PC-3 (cell line): ENCODE measurements around the gene ZNF773. TPM values are rescaled to one million over a fixed set of nuclear protein-coding genes. Genes with fewer than 3 reads are reported as not detected.

ENCODE experiments used
- ATAC-seq: fragments of 200-7000 bp; cut with Tn5 transposase; 2 replicates; pipeline ENCODE4 v1.9.1; 2020; ENCODE audit warnings: mild to moderate bottlenecking, moderate library complexity
- BruUV-seq: library from RNA; stranded (reverse); fragments of 400-500 nt; replicated peaks from 2 replicates; lab custom pipeline; 2021; lab: Mats Ljungman, UMichigan
- CTCF ChIA-PET: fragments of 300-600 bp; sonication (Branson Sonifier 250); formaldehyde crosslinking; loops from one replicate; lab custom pipeline; 2022; ENCODE audit warnings: antibody characterized with exemption; lab: Charles Lee
- POLR2A ChIA-PET: fragments of 300-600 bp; sonication (Branson Sonifier 250); formaldehyde crosslinking; loops from one replicate; lab custom pipeline; 2022; ENCODE audit warnings: antibody characterized with exemption; ENCODE audit not compliant: unreplicated experiment; lab: Charles Lee
- DNase-seq: peaks from one replicate; pipeline ENCODE4 v3.0.0-alpha.2; 2015
- H2AFZ ChIP-seq: fragments of 300-600 bp; sonication (generic); 2 replicates; pipeline ENCODE4 v1.6.0; 2016; ENCODE audit warnings: antibody characterized with exemption, low read length
- H3F3A ChIP-seq: fragments of 300-600 bp; sonication (generic); one replicate; pipeline ENCODE4 v1.6.0; 2017; ENCODE audit warnings: antibody characterized with exemption, low read length, control low read depth, mild to moderate bottlenecking; ENCODE audit not compliant: unreplicated experiment
- H3K27ac ChIP-seq: fragments of 300-600 bp; sonication (generic); 2 replicates; pipeline ENCODE4 v1.5.1; 2016; ENCODE audit warnings: mild to moderate bottlenecking, low read length
- H3K27me3 ChIP-seq: fragments of 300-600 bp; sonication (generic); 2 replicates; pipeline ENCODE4 v1.6.1; 2016; ENCODE audit warnings: low read length, mixed read lengths
- H3K36me3 ChIP-seq: fragments of 300-600 bp; sonication (generic); 2 replicates; pipeline ENCODE4 v1.6.1; 2016; ENCODE audit warnings: low read depth, mixed run types, low read length, mixed read lengths
- H3K4me1 ChIP-seq: fragments of 300-600 bp; sonication (generic); 2 replicates; pipeline ENCODE4 v1.5.1; 2016; ENCODE audit warnings: low read length; ENCODE audit not compliant: insufficient read depth
- H3K4me2 ChIP-seq: fragments of 300-600 bp; sonication (generic); 2 replicates; pipeline ENCODE4 v1.6.0; 2016; ENCODE audit warnings: low read length
- H3K4me3 ChIP-seq: fragments of 300-600 bp; sonication (generic); 2 replicates; pipeline ENCODE4 v1.5.1; 2016; ENCODE audit warnings: mild to moderate bottlenecking, low read length, mixed read lengths
- H3K79me2 ChIP-seq: fragments of 300-600 bp; sonication (generic); 2 replicates; pipeline ENCODE4 v1.6.1; 2017; ENCODE audit warnings: low read length, mixed read lengths
- H3K9ac ChIP-seq: fragments of 300-600 bp; sonication (generic); 2 replicates; pipeline ENCODE4 v1.6.0; 2016; ENCODE audit warnings: mild to moderate bottlenecking, low read length
- H3K9me2 ChIP-seq: fragments of 300-600 bp; sonication (generic); replicated peaks from 2 replicates; pipeline ENCODE4 v1.6.1; 2016; ENCODE audit warnings: mixed run types, low read length, mixed read lengths
- H3K9me3 ChIP-seq: fragments of 300-600 bp; sonication (generic); 2 replicates; pipeline ENCODE4 v1.6.1; 2016; ENCODE audit warnings: low read length, mixed read lengths
- H4K20me1 ChIP-seq: fragments of 300-600 bp; sonication (generic); 2 replicates; pipeline ENCODE4 v1.6.1; 2016; ENCODE audit warnings: low read length, mixed read lengths
- CTCF ChIP-seq: fragments of 300-600 bp; sonication (generic); conservative IDR thresholded peaks from 2 replicates; pipeline ENCODE4 v1.5.1; 2017; ENCODE audit warnings: antibody characterized with exemption, low read depth, mild to moderate bottlenecking, low read length
- EZH2 ChIP-seq: fragments of 300-600 bp; sonication (generic); IDR thresholded peaks from one replicate; pipeline ENCODE4 v1.6.1; 2017; ENCODE audit warnings: antibody characterized with exemption, mild to moderate bottlenecking, low read length; ENCODE audit not compliant: unreplicated experiment
- EZH2phosphoT487 ChIP-seq: fragments of 300-600 bp; sonication (generic); IDR thresholded peaks from 2 replicates; pipeline ENCODE4 v1.6.1; 2018; ENCODE audit warnings: mild to moderate bottlenecking, antibody characterized with exemption, low read length, borderline replicate concordance
- intact Hi-C: fragments of 100-400 bp; cut with micrococcal nuclease; formaldehyde crosslinking; loops from 2 replicates; pipeline ENCODE4 v1.9.0; 2023
- total RNA-seq: library from RNA; depleted of rRNA; stranded (reverse); fragments of >200 nt; gene quantifications from 2 replicates; pipeline ENCODE4 v1.2.3, GENCODE V29; 2014; rRNA removed

ZNF773 gene
- total RNA-seq, 1 experiment from 2014 or later: 9.0 TPM

GRCh38 chr19:57552432-57552831 lies 52.7 kb downstream of the ZNF773 start:
- Histone ChIP-seq H3K79me2 (peaks cover under 1% of the 10 kb centered on the region; the same call in 1 of the 2 replicates), H3K4me1 (no peaks in the 10 kb centered on the region)

DNA sequence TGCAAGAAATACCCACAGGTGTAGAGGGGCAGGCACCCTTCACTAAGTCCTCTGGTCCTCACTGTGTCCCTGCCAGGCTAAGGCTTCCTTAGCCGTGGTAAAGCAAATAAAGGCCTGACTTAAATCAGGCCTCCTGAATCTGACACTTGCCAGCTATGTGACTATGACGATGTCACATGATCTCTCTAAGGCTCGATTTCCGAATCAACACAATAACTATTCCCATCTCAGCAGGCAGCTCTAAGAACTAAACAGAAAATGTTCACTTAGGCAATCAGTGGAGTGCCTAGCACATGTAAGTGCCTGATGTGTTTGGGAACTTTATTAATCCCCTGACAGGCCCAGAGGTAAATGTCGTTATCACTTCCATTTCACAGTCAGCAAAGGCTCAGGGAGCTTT lies 57.9 kb downstream of the ZNF773 start:
- ChIA-PET CTCF (no interaction called here), POLR2A (no interaction called here)
- peaks cover 47% of the 10 kb centered on the region for H3K9me3 ChIP-seq
- peaks cover 9% of the 10 kb centered on the region; the same call in 1 of the 2 replicates for H3K4me1 ChIP-seq
- no peak overlapping the region for H3K4me2 ChIP-seq
- no peak overlapping the region; the same call in 1 of the 2 replicates for H3K4me3 ChIP-seq
- BruUV-seq: no TSS peak
- no peak for TF ChIP-seq EZH2phosphoT487
- no peak for TF ChIP-seq EZH2
- no peak for TF ChIP-seq CTCF
- ATAC-seq: no peak
- H3K9me2 ChIP-seq: no peaks in the 10 kb centered on the region
- no peaks in the 10 kb centered on the region for H3K27me3 ChIP-seq
- intact Hi-C loops: no loop called here
- H2AFZ ChIP-seq: no peak overlapping the region
- no peak overlapping the region for H3K9ac ChIP-seq
- no peaks in the 10 kb centered on the region for H4K20me1 ChIP-seq
- H3F3A ChIP-seq: no peaks in the 10 kb centered on the region
- H3K27ac ChIP-seq: no peak overlapping the region
- peaks cover 45% of the 10 kb centered on the region for H3K36me3 ChIP-seq
- no peak for DNase-seq
- peaks cover 21% of the 10 kb centered on the region for H3K79me2 ChIP-seq

More at GRCh38 chr19:57552432-57552831, 52.7 kb downstream of the ZNF773 start:
- Histone ChIP-seq H3K36me3 (peaks cover 91% of the 10 kb centered on the region), H3K9me2 (no peaks in the 10 kb centered on the region), H3K4me2 (no peak overlapping the region), H4K20me1 (no peaks in the 10 kb centered on the region), H3K9ac (no peak overlapping the region), H2AFZ (no peak overlapping the region), H3K27ac (no peak overlapping the region), H3K27me3 (no peaks in the 10 kb centered on the region), H3K4me3 (no peak overlapping the region), H3K9me3 (peaks cover 40% of the 10 kb centered on the region), H3F3A (no peaks in the 10 kb centered on the region)
- BruUV-seq: no TSS peak
- DNase-seq: no peak
- intact Hi-C loops: no loop called here
- POLR2A ChIA-PET: no interaction called here
- no peak for ATAC-seq
- CTCF ChIA-PET: no interaction called here
- TF ChIP-seq EZH2 (no peak), CTCF (peak; percentile 14; the same call in 1 of the 2 replicates)

Other genes starting within 250 kb of the ZNF773 start
- gene ZNF460, start 219.5 kb upstream of the ZNF773 start, total RNA-seq: 39.5 and 60.6 TPM in 2 replicates
- gene ZNF543, start 179.5 kb upstream of the ZNF773 start, total RNA-seq: 5.2 and 7.6 TPM in 2 replicates
- 8.1 and 8.2 TPM in 2 replicates for gene ZNF304, start 148.7 kb upstream of the ZNF773 start, total RNA-seq
- 16.1 and 21.0 TPM in 2 replicates for gene TRAPPC2B, start 136.4 kb upstream of the ZNF773 start, total RNA-seq
- gene ZNF547, start 136.4 kb upstream of the ZNF773 start, total RNA-seq: 0.81 and 3.2 TPM in 2 replicates
- gene ZNF548, start 110.1 kb upstream of the ZNF773 start, total RNA-seq: 14.4 and 21.8 TPM in 2 replicates
- gene ZNF17, start 88.8 kb upstream of the ZNF773 start, total RNA-seq: 4.7 and 7.8 TPM in 2 replicates
- gene ZNF749, start 64.6 kb upstream of the ZNF773 start, total RNA-seq: 17.6 and 21.9 TPM in 2 replicates
- gene VN1R1, start 42.8 kb upstream of the ZNF773 start, total RNA-seq: 0.18 TPM in 1 of 2 replicates, not detected in the other
- 12.5 and 14.1 TPM in 2 replicates for gene ZNF772, start 22.4 kb upstream of the ZNF773 start, total RNA-seq
- 16.5 and 22.3 TPM in 2 replicates for gene ZNF419, start 12.2 kb upstream of the ZNF773 start, total RNA-seq
- gene ZNF549, start 27.4 kb downstream of the ZNF773 start, total RNA-seq: 4.3 and 5.0 TPM in 2 replicates
- gene ZNF550, start 59.9 kb downstream of the ZNF773 start, total RNA-seq: 3.1 and 4.2 TPM in 2 replicates
- gene ZNF416, start 79.0 kb downstream of the ZNF773 start, total RNA-seq: 2.4 and 3.6 TPM in 2 replicates
- 0.33 and 0.46 TPM in 2 replicates for gene ZIK1, start 84.2 kb downstream of the ZNF773 start, total RNA-seq
- 15.0 and 16.9 TPM in 2 replicates for gene ZNF530, start 99.9 kb downstream of the ZNF773 start, total RNA-seq
- gene ZNF134, start 114.3 kb downstream of the ZNF773 start, total RNA-seq: 22.2 and 22.3 TPM in 2 replicates
- 9.6 and 10.1 TPM in 2 replicates for gene ZNF211, start 133.2 kb downstream of the ZNF773 start, total RNA-seq
- gene ZSCAN4, start 169.0 kb downstream of the ZNF773 start, total RNA-seq: not detected in 2 replicates
- 19.7 and 20.4 TPM in 2 replicates for gene ZNF551, start 182.0 kb downstream of the ZNF773 start, total RNA-seq
- 0.46 TPM in 1 of 2 replicates, not detected in the other for gene ZNF154, start 209.3 kb downstream of the ZNF773 start, total RNA-seq
- gene ZNF671, start 227.7 kb downstream of the ZNF773 start, total RNA-seq: 2.3 and 4.2 TPM in 2 replicates
- 14.1 and 17.3 TPM in 2 replicates for gene ZNF776, start 246.9 kb downstream of the ZNF773 start, total RNA-seq